HL-60 (cell line): ENCODE data around the gene MDP1.

Experiments used
- DNase-seq, 2 experiments: peaks; one replicate each; pipeline ENCODE4 v3.0.0-alpha.2; 2010 to 2020; ENCODE audit warnings: low read depth in 1 of 2, low spot score in 1 of 2
- H3K27ac ChIP-seq: fragments of 250-450 bp; sonication (Bioruptor Pico); replicated peaks from 2 replicates; pipeline ENCODE4 v1.5.1; 2020; ENCODE audit warnings: mild to moderate bottlenecking, moderate library complexity
- H3K27me3 ChIP-seq: fragments of 250-450 bp; sonication (Bioruptor Pico); 2 replicates; pipeline ENCODE4 v1.5.1; 2021; ENCODE audit warnings: mild to moderate bottlenecking, moderate library complexity; ENCODE audit not compliant: insufficient read depth, poor library complexity, severe bottlenecking
- H3K4me3 ChIP-seq: replicated peaks from 2 replicates; pipeline ENCODE4 v1.5.1; 2011; ENCODE audit warnings: mild to moderate bottlenecking, control low read depth, low read length; ENCODE audit not compliant: insufficient read depth
- CTCF ChIP-seq: IDR thresholded peaks from one replicate; pipeline ENCODE4 v1.5.1; 2011; ENCODE audit warnings: low read length, control low read depth, inconsistent platforms; ENCODE audit not compliant: insufficient read depth
- GABPA ChIP-seq: IDR thresholded peaks from 2 replicates; pipeline ENCODE4 v1.6.1; 2012; ENCODE audit warnings: low read depth
- POLR2AphosphoS5 ChIP-seq: IDR thresholded peaks from 2 replicates; pipeline ENCODE4 v1.6.1; 2012; ENCODE audit warnings: low read depth
- REST ChIP-seq: IDR thresholded peaks from 2 replicates; pipeline ENCODE4 v1.6.1; 2012; ENCODE audit warnings: low read depth; ENCODE audit not compliant: insufficient replicate concordance
- SPI1 ChIP-seq: IDR thresholded peaks from 2 replicates; pipeline ENCODE4 v1.6.1; 2012; ENCODE audit warnings: low read depth, mild to moderate bottlenecking, borderline replicate concordance

Gene MDP1

GRCh38 chr14:24171422-24172260 lies 44.2 kb downstream of the MDP1 start, which contains the start of gene REC8:
REC8 (plus strand) TSS chr14:24172080; CDS start chr14:24172553, 473 bp downstream.
- no peak for DNase-seq
- H3K27ac ChIP-seq = no peak within 1 kb of the TSS
- H3K4me3 ChIP-seq = no peak within 1 kb of the TSS
- no peak for TF ChIP-seq CTCF
- H3K27me3 ChIP-seq = no peaks in the 10 kb centered on the region

- TF ChIP-seq SPI1 (no peak), REST (no peak), POLR2AphosphoS5 (no peak), CTCF (no peak), GABPA (no peak)
- no peaks in the 10 kb centered on the region for H3K27me3 ChIP-seq
- DNase-seq = peak in 1 of 2 experiments; percentile 56
- H3K27ac ChIP-seq = peak overlapping the region; percentile 34
- no peak overlapping the region for H3K4me3 ChIP-seq
Measured at GRCh38 chr14:24167469-24168114, 48.3 kb downstream of the MDP1 start.

- TF ChIP-seq CTCF = no peak
- TF ChIP-seq GABPA = no peak
- no peak for TF ChIP-seq REST
- no peak for DNase-seq
- H3K27me3 ChIP-seq = no peaks in the 10 kb centered on the region
- H3K4me3 ChIP-seq = no peak overlapping the region
- H3K27ac ChIP-seq = no peak overlapping the region
Measured at GRCh38 chr14:24165785-24166184, 50.1 kb downstream of the MDP1 start.
